Neural cell (in vitro differentiated cells): ENCODE data around the gene SDCCAG8. TPM values are rescaled to one million over a fixed set of nuclear protein-coding genes. Genes with fewer than 3 reads are reported as not detected.

Experiments used
- H2AFZ ChIP-seq: fragments of 200-600, 300-800 bp; sonication (generic), shearing (Covaris generic); 2 replicates; pipeline ENCODE4 v1.6.0; 2014; ENCODE audit warnings: low read depth, mild to moderate bottlenecking, antibody characterized with exemption, low read length, moderate library complexity
- H3F3A ChIP-seq: fragments of 200-600 bp; shearing (Covaris generic); 2 replicates; pipeline ENCODE4 v1.6.1; 2016; ENCODE audit warnings: mild to moderate bottlenecking, moderate library complexity, mixed read lengths, antibody characterized with exemption, low read length; ENCODE audit not compliant: insufficient read depth, poor library complexity, severe bottlenecking
- H3K27ac ChIP-seq: fragments of 200-600, 300-800 bp; sonication (generic), shearing (Covaris generic); 2 replicates; pipeline ENCODE4 v1.5.1; 2014; ENCODE audit warnings: mild to moderate bottlenecking, low read length, moderate library complexity
- H3K27me3 ChIP-seq: fragments of 300-800, 200-600 bp; sonication (generic), shearing (Covaris generic); 2 replicates; pipeline ENCODE4 v1.6.0; 2014; ENCODE audit warnings: mild to moderate bottlenecking, low read depth, low read length, moderate library complexity; ENCODE audit not compliant: insufficient read depth
- H3K36me3 ChIP-seq: fragments of 300-800, 200-600 bp; sonication (generic), shearing (Covaris generic); 2 replicates; pipeline ENCODE4 v1.5.1; 2014; ENCODE audit warnings: mild to moderate bottlenecking, antibody characterized with exemption, low read length, moderate library complexity; ENCODE audit not compliant: insufficient read depth
- H3K4me2 ChIP-seq: fragments of 300-800, 200-600 bp; sonication (generic), shearing (Covaris generic); 2 replicates; pipeline ENCODE4 v1.6.0; 2014; ENCODE audit warnings: mild to moderate bottlenecking, low read length
- H3K4me3 ChIP-seq: fragments of 300-800, 200-600 bp; sonication (generic), shearing (Covaris generic); 2 replicates; pipeline ENCODE4 v1.5.1; 2014; ENCODE audit warnings: mild to moderate bottlenecking, low read length, moderate library complexity
- H3K79me2 ChIP-seq: fragments of 200-600 bp; shearing (Covaris generic); replicated peaks from 2 replicates; pipeline ENCODE4 v1.6.0; 2014; ENCODE audit warnings: mild to moderate bottlenecking, low read length, moderate library complexity; ENCODE audit not compliant: insufficient read depth
- H3K9ac ChIP-seq: fragments of 300-800, 200-600 bp; sonication (generic), shearing (Covaris generic); 2 replicates; pipeline ENCODE4 v1.6.1; 2016; ENCODE audit warnings: mild to moderate bottlenecking, low read length, mixed read lengths
- H3K9me2 ChIP-seq: fragments of 200-600 bp; shearing (Covaris generic); 2 replicates; pipeline ENCODE4 v1.6.1; 2016; ENCODE audit warnings: mild to moderate bottlenecking, low read length, mixed read lengths; ENCODE audit not compliant: insufficient read depth
- H3K9me3 ChIP-seq: fragments of 200-600, 300-800 bp; sonication (generic), shearing (Covaris generic); 2 replicates; pipeline ENCODE4 v1.6.1; 2016; ENCODE audit warnings: mild to moderate bottlenecking, mixed run types, low read length, moderate library complexity, mixed read lengths
- H4K20me1 ChIP-seq: fragments of 200-600 bp; shearing (Covaris generic); 2 replicates; pipeline ENCODE4 v1.6.1; 2016; ENCODE audit warnings: mild to moderate bottlenecking, mixed run types; ENCODE audit not compliant: insufficient read depth
- EP300 ChIP-seq: fragments of 450-650 bp; conservative IDR thresholded peaks from 2 replicates; pipeline ENCODE4 v1.6.1; 2014; ENCODE audit warnings: antibody characterized with exemption, mild to moderate bottlenecking, moderate library complexity; ENCODE audit not compliant: poor library complexity, severe bottlenecking
- EZH2 ChIP-seq: fragments of 200-600, 300-800 bp; shearing (Covaris generic), sonication (generic); IDR thresholded peaks from 2 replicates; pipeline ENCODE4 v1.6.1; 2014; ENCODE audit warnings: antibody characterized with exemption, low read length, borderline replicate concordance, mild to moderate bottlenecking; ENCODE audit not compliant: insufficient read depth, poor library complexity, severe bottlenecking
- MXI1 ChIP-seq: fragments of 450-650 bp; conservative IDR thresholded peaks from 2 replicates; pipeline ENCODE4 v1.6.1; 2014; ENCODE audit warnings: antibody characterized with exemption, mild to moderate bottlenecking; ENCODE audit not compliant: poor library complexity, severe bottlenecking
- POLR2AphosphoS5 ChIP-seq: IDR thresholded peaks from 2 replicates; pipeline ENCODE4 v1.6.1; 2012
- RAD21 ChIP-seq: fragments of 450-650 bp; conservative IDR thresholded peaks from 2 replicates; pipeline ENCODE4 v1.6.1; 2014; ENCODE audit warnings: antibody characterized with exemption, mild to moderate bottlenecking, moderate library complexity
- SMC3 ChIP-seq: fragments of 450-650 bp; conservative IDR thresholded peaks from 2 replicates; pipeline ENCODE4 v1.6.1; 2014; ENCODE audit warnings: antibody characterized with exemption, mild to moderate bottlenecking, moderate library complexity; ENCODE audit not compliant: poor library complexity
- TAF1 ChIP-seq: IDR thresholded peaks from 2 replicates; pipeline ENCODE4 v1.6.1; 2012; ENCODE audit warnings: low read depth
- polyA plus RNA-seq: library from polyadenylated mRNA; depleted of rRNA; stranded (reverse); fragments of >200 nt; gene quantifications from 2 replicates; pipeline ENCODE4 v1.2.3, GENCODE V29; 2014
- TF ChIP-seq, protein P1 (sequence below): fragments of 450-650 bp; IDR thresholded peaks from 2 replicates; pipeline ENCODE4 v1.5.1; 2014; ENCODE audit warnings: antibody characterized with exemption, mild to moderate bottlenecking, moderate library complexity; ENCODE audit not compliant: poor library complexity, severe bottlenecking

SDCCAG8 gene
- polyA plus RNA-seq, 1 donor from 2014 or later = 32.2 TPM

DNA sequence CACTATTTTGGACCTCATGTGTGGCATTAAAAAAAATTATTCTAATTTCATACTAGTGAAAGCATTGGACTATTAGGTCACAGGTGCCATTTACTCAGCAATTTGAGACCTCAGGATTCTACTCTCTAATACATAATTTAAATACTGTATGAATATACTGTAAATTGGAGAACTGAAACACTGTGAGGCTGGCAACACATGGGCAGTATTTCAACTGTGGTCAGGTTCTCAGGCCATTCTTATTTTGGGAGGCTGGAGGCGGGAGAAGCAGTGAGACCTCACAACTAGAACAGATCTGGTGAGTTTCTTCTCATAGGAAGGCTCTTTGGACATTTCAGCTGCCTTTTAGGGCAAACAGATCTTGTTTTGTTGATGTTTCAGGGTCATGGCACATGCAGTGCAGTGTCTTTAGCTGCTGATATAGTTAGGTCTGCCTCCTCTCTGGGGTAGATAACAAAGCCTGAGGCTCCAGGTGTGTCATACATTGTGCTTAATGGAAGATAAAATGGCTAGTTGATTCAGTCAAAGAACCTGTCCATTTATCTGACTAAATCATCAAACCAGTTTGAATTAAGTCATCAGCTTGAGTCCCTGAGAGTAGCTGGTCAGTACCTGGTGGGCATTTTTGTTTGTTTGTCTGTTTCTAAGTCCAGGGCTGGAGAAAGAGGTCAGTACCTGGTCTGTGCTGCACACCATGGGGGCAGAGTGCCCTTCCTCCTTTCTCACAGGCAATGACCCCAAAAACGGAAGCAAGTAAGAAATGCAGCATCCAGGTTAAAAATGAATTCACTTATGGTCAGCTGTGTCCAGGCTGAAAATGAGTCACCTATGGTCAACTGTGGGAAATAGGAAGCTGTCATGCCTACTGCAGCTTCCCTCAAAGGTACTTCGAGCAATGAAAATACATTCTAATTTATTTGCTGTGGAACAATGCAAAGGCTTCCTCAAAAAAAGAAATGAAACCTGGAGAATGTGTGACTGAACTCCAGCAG, 216.2 kb downstream of the SDCCAG8 start:
- H3K9me2 ChIP-seq = no peaks in the 10 kb centered on the region
- H3K27me3 ChIP-seq = no peaks in the 10 kb centered on the region
- no peaks in the 10 kb centered on the region for H3K9me3 ChIP-seq
- H2AFZ ChIP-seq = no peak overlapping the region
- H3K4me2 ChIP-seq = no peak overlapping the region
- H3F3A ChIP-seq = no peaks in the 10 kb centered on the region
- H4K20me1 ChIP-seq = no peaks in the 10 kb centered on the region
- H3K27ac ChIP-seq = no peak overlapping the region
- TF ChIP-seq SMC3 (no peak), EZH2 (no peak), TAF1 (no peak), EP300 (no peak), RAD21 (no peak)
- TF ChIP-seq, protein P1, sequence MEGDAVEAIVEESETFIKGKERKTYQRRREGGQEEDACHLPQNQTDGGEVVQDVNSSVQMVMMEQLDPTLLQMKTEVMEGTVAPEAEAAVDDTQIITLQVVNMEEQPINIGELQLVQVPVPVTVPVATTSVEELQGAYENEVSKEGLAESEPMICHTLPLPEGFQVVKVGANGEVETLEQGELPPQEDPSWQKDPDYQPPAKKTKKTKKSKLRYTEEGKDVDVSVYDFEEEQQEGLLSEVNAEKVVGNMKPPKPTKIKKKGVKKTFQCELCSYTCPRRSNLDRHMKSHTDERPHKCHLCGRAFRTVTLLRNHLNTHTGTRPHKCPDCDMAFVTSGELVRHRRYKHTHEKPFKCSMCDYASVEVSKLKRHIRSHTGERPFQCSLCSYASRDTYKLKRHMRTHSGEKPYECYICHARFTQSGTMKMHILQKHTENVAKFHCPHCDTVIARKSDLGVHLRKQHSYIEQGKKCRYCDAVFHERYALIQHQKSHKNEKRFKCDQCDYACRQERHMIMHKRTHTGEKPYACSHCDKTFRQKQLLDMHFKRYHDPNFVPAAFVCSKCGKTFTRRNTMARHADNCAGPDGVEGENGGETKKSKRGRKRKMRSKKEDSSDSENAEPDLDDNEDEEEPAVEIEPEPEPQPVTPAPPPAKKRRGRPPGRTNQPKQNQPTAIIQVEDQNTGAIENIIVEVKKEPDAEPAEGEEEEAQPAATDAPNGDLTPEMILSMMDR = no peak
- no peak overlapping the region for H3K4me3 ChIP-seq
- H3K79me2 ChIP-seq = no peaks in the 10 kb centered on the region
- no peaks in the 10 kb centered on the region for H3K36me3 ChIP-seq
- no peak overlapping the region for H3K9ac ChIP-seq

DNA sequence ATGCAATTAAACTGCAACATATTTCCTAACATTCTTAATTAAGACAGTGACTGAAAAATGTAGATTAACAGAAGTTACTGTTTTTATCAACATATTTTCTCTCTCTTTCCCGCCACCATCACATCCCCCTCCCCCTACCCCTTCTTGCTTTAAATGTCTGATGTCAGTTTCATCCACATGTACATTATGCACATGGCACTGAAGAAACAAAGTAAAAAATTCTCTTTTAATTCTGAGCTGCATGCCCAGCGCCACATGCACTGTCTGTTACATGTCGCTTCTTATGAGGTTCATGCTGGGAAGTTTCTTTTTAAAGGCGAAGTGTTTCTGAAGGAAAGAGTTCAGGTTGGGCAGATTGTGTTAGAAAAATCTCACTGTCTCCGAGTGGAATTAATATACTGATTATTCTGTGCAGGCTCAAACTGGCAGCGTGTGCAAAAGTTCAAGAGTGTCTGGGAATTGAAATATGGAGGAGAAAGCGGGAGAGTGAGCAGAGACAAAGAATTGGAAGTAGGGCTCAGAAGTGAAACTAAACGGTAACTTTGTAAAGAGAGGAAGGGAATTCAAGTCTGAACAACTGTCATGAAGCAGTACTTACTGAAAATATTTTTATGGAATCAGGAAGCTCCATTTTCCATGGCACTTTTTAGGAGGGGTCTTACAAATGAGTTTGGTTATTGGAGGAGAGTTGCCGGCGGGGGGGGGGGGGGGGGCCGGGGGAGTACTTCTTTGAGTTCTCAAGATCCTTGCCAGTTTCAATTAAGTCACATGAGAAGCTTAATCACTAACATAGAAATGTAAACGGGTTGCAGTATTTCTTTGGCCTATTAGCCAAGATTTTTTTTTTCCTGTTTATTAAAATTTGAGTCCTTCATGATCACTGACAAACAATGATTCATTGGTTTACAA, 217.6 kb downstream of the SDCCAG8 start:
- Histone ChIP-seq H4K20me1 (no peaks in the 10 kb centered on the region), H3K9ac (no peak overlapping the region), H3K4me2 (no peak overlapping the region), H3K79me2 (no peaks in the 10 kb centered on the region), H3K9me2 (no peaks in the 10 kb centered on the region), H3K36me3 (no peaks in the 10 kb centered on the region), H3F3A (no peaks in the 10 kb centered on the region), H3K27me3 (no peaks in the 10 kb centered on the region), H3K27ac (no peak overlapping the region), H2AFZ (no peak overlapping the region), H3K4me3 (no peak overlapping the region), H3K9me3 (no peaks in the 10 kb centered on the region)
- TF ChIP-seq EZH2 = no peak
- TF ChIP-seq SMC3 = no peak
- no peak for TF ChIP-seq POLR2AphosphoS5
- TF ChIP-seq MXI1 = peak; percentile 38
- TF ChIP-seq, protein P1 = no peak
- no peak for TF ChIP-seq TAF1
